ENCODE data around the gene CBX1. TPM values are rescaled to one million over a fixed set of nuclear protein-coding genes. Genes with fewer than 3 reads are reported as not detected.

Gene CBX1
- total and polyA plus RNA-seq, 2 of the 13 experiments (the other 11 are each of a cell fraction or from before 2014, with no cell fraction given), result 17.8 to 108 TPM

GRCh38 chr17:48100591-48101011 is 677 bp downstream of the CBX1 start (continued):
- TF ChIP-seq ZNF597 (CRISPR knock-in tag; IDR thresholded peaks at IDR 0.05), result no peak
- no peak for TF ChIP-seq XBP1 (CRISPR knock-in tag; IDR thresholded peaks at IDR 0.05)
- TF ChIP-seq ATF5 (CRISPR knock-in tag; IDR thresholded peaks at IDR 0.05; ENCODE audit: low read depth), result 0 out of 2 replicates have a peak, but pooled peaks have one; percentile 3
- no peak for TF ChIP-seq ZNF33B (CRISPR knock-in tag; IDR thresholded peaks at IDR 0.05)
- no peak for TF ChIP-seq NR1H2 (CRISPR knock-in tag; IDR thresholded peaks at IDR 0.05; ENCODE audit: borderline replicate concordance, low read depth)
- TF ChIP-seq ZNF280B (CRISPR knock-in tag; IDR thresholded peaks at IDR 0.05; ENCODE audit: borderline replicate concordance), result no peak; the same call in 1 of the 2 replicates
- TF ChIP-seq ZHX2 (IDR thresholded peaks at IDR 0.05; ENCODE audit: low read depth), result 0 out of 2 replicates have a peak, but pooled peaks have one; percentile 2
- TF ChIP-seq ZHX2 (CRISPR knock-in tag; IDR thresholded peaks at IDR 0.05; ENCODE audit: borderline replicate concordance), result no peak
- TF ChIP-seq SOX13 (IDR thresholded peaks at IDR 0.05), result no peak
- no peak; a peak in 1 of 4 replicates for TF ChIP-seq SOX13 (CRISPR knock-in tag; conservative IDR thresholded peaks at IDR 0.05 in 1 of 2, IDR thresholded peaks at IDR 0.05 in 1 of 2)
- TF ChIP-seq ZBTB7B (CRISPR knock-in tag; IDR thresholded peaks at IDR 0.05), result 0 out of 2 replicates have a peak, but pooled peaks have one; percentile 64
- no peak for TF ChIP-seq EEA1 (CRISPR knock-in tag; IDR thresholded peaks at IDR 0.05; ENCODE audit: borderline replicate concordance)
- TF ChIP-seq ZNF350 (CRISPR knock-in tag; IDR thresholded peaks at IDR 0.05; ENCODE audit: borderline replicate concordance, low read depth), result no peak
- TF ChIP-seq FOSL2 (CRISPR knock-in tag; IDR thresholded peaks at IDR 0.05), result no peak
- no peak; the same call in 1 of the 2 replicates for TF ChIP-seq RXRA (CRISPR knock-in tag; IDR thresholded peaks at IDR 0.05)
- peak; percentile 18; the same call in 1 of the 2 replicates for TF ChIP-seq TOPORS (CRISPR knock-in tag; IDR thresholded peaks at IDR 0.05)
- TF ChIP-seq CERS6 (CRISPR knock-in tag; IDR thresholded peaks at IDR 0.05), result no peak
- no peak for TF ChIP-seq REL (CRISPR knock-in tag; conservative IDR thresholded peaks at IDR 0.05)
- TF ChIP-seq NR2F2 (IDR thresholded peaks at IDR 0.05; ENCODE audit: borderline replicate concordance, low read depth), result no peak
